HPDE6-E6E7 (cell line): Measurements from ENCODE around the gene HNRNPLL.

Experiments used
- DNase-seq: peaks from one replicate; pipeline ENCODE4 v3.0.0; 2011; ENCODE audit warnings: missing footprints; ENCODE audit errors: extremely low spot score

HNRNPLL gene

DNA sequence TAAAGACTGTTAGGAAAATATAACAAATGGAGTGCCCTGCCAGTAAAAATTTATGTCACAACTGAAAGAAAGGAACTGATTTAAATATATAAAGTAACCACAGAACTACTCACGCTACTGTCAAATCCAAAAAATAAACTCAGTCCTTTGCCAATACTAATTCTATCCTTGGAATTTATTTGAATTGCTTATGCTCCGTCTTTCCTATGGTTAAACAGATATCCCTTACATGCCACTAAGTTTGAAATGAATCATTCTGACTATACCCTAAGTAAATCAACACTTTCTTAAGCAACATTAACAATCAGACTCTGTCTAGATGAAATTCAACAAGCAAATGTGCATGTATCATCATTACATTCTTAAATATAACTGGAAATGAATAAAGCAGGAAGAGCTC, 9.8 kb downstream of the HNRNPLL start:
- no peak for DNase-seq

- DNase-seq = no peak
Measured at GRCh38 chr2:38591152-38591551, 11.6 kb downstream of the HNRNPLL start.

- DNase-seq = no peak
Measured at GRCh38 chr2:38590053-38590452, 12.7 kb downstream of the HNRNPLL start.

- DNase-seq = no peak
Measured at GRCh38 chr2:38586931-38587330, 15.8 kb downstream of the HNRNPLL start.

GRCh38 chr2:38584881-38585280, 17.8 kb downstream of the HNRNPLL start:
- DNase-seq = no peak

DNA sequence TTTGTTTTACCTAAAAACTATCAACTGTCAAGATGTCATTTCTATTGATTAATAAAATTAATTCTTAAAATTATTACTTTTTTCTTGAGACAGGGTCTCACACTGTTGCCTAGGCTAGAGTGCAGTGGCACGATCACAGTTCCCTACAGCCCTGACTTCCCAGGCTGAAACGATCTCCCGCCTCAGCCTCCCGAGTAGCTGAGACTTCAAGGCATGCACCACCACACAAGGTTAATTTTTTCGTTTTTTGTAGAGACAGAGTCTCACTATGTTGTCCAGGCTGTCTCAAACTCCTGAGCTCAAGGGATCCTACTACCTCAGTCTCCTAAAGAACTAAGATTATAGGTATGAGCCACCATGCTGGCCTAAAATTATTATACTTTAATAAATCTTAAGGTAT, 18.7 kb downstream of the HNRNPLL start:
- DNase-seq = no peak

DNA sequence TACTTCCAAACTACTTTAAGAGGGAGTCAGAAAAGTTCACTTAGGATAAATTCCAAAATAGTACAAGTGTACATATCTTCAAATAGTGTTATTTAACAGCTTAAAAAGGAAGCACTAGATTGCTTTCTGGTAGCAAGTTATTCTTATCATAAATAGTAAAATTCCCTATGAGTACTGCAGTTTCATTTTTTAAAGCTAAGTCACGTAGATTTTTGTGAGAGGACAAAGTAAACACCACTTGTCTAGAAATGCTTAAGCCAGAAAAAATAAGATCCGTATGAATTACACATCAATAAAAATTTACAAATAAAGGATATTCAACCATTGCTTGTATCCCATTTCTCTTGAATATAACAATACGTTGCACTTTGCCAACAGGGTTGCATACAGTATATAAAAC, 19.2 kb downstream of the HNRNPLL start:
- DNase-seq = no peak

- no peak for DNase-seq
Measured at GRCh38 chr2:38581193-38582147, 21.3 kb downstream of the HNRNPLL start.

DNA sequence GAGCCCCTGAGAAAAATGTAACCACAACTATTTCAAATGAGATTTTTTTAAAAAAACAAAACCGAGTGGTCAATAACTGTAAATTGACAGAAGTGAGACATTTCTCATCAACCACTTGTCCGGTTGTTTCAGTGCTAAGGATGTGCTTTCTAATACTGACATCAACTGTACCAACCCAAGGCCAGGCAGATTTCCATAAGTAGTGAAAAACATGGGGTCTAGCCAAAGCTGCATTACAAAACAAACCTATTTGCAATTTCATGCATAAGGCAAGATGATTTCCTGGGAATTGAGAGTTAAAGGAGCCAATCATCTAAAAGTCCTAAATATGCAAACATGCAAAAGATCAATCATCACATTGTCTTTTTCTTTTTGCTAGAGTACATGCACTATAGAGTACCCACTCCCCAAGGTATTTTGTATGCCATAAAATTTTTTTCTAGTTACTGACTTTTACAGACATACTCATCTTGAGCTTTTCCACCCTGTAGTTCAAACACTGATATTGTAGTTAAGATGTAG, 22.6 kb downstream of the HNRNPLL start:
- DNase-seq = no peak

GRCh38 chr2:38578832-38579231, 23.9 kb downstream of the HNRNPLL start:
- DNase-seq = no peak

- no peak for DNase-seq
Measured at GRCh38 chr2:38574278-38574677, 28.4 kb downstream of the HNRNPLL start.

DNA sequence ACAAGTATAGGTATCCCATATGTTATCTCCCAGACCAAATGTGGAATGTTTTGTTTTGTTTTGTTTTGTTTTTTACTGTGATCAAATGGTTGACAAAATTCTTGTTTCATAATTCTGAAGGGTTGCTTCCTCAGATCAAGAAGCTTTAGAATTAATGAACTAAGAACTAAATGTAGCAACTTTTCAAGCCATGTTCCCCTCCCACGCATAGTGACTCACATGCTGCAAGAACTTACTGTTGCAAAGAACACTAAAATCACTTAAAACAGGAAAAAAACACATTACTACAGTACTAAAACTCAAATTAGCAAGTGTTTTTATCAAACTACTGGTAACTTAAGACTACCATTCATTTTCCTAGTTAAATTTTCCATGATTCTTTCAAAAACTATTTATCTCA, 30.6 kb downstream of the HNRNPLL start:
- DNase-seq = no peak

DNA sequence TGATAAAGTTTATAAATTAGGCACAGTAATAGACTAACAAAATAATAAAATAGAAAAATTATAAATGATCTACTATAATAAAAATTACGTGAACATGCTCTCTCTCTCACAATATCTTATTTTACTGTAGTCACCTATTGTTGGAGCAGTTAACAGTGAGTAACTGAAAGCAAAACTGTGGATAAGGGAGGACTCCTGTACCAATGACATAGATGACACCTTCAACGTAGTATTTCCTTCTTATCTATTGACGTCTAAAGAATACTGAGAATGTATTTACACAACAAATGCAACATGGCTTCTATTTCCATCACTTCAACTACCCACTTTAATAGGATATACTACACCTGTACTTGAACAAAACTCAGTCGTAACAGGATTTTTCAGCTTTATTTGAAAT, 31.5 kb downstream of the HNRNPLL start:
- no peak for DNase-seq

GRCh38 chr2:38568724-38569436, 33.8 kb downstream of the HNRNPLL start:
- no peak for DNase-seq

DNA sequence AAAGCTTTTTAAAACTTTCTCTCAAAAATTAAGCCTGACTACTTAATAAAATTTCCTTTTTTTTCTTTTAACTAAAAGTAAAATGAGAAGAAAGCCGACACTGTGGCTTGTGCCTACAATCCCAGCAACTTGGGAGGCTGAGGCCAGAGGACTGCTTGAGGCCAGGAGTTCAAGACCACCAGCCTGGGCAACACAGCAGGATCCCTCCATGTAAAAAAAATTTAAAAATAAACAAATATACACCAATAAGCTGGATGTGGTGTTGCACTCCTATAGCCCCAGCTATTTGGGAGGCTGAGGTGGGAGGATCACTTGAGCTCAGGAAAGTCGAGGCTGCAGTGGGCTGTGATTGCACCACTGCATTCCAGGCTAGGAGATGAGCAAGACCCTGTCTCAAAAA, 37.4 kb downstream of the HNRNPLL start:
- no peak for DNase-seq

DNA sequence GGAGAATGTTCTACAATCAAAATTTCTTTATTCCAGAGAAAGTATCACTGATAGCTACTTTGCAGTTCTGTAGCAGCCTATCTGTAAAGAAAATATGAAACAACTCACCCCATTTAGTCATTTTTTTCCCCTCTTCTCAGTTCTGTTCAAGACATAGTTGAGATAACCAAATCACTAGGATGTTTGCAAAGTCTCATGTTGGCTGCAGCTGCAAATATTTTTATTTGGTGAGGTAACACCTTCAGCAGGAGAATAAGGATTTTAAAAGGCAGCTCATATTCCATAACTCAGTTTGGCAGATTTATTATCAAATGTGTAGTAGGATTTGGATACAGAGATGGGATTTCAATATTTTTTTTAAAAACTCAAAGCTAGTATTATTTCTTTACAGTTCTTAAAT, 41.0 kb downstream of the HNRNPLL start:
- no peak for DNase-seq

GRCh38 chr2:38560092-38560491, 42.6 kb downstream of the HNRNPLL start:
- no peak for DNase-seq

GRCh38 chr2:38557981-38558380, 44.7 kb downstream of the HNRNPLL start:
- no peak for DNase-seq

DNA sequence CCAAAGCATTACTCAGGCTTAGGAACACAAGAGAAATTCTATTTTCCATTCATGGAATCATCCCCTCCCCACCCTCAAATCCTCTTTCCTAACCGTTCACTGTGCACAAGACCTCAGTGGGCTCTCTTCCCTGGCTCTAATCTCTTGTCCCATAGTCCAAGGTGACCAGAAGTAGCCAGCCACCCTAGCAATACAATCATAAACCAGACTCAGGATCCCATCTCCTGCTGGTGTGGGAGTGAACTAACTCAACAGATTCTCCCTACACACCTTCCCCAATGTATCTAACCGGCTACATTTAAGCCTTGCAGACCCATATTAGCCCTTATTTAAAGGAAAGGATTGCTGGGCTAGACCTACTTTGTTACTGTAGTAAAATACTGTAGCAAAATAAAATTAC, 45.5 kb downstream of the HNRNPLL start:
- no peak for DNase-seq

DNA sequence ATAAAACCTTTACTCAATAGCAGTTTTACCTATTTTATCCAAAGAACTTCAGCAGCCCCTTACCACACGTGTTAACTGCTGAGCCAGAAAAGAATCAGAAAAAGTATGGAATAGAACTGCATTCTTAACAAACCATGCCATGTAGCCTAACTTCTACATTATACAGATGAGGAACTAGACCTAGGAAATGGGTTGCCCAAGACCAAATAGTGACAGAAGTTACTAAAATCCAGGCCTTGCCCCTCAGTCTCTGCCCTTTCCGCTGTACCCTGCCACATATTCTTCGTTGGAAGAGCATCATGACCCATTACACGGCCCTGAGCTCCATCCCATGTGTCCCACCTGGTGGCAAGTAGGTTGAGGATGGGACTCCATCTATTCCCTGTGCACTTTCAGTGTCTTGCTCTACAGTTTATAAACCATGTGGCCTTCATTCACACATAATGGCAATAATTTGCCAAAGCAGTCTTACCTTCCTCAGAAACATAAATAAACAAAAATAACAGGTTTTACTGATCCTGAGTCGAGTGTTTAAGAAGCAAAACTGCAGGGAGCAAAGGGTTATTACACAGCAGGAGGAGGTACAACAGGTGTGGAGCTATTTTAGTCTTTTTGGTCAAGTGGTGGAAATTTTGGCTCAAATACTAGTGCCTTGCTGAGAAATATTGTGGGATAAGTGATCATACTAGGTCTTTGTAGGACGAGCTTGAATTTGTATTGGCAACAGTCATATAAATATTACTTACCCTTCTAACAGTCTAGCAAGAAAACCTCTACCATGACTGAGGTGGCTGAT, 46.5 kb downstream of the HNRNPLL start:
- DNase-seq = no peak

- DNase-seq = no peak
Measured at GRCh38 chr2:38554973-38555595, 47.6 kb downstream of the HNRNPLL start.

GRCh38 chr2:38553554-38553953, 49.2 kb downstream of the HNRNPLL start:
- no peak for DNase-seq
